K562 (cell line): ENCODE data around the gene DTX3. TPM values are rescaled to one million over a fixed set of nuclear protein-coding genes. Genes with fewer than 3 reads are reported as not detected.

Source experiments
- ATF1 ChIP-seq, 2 experiments: fragments of 450-650 bp in 1 of 2; IDR thresholded peaks; 2 replicates each; pipeline ENCODE4 v1.6.1; 2016; ENCODE audit warnings: missing compliant biosample characterization in 1 of 2, missing genetic modification characterization in 1 of 2
- BCOR ChIP-seq: fragments of 450-650 bp; IDR thresholded peaks from 2 replicates; pipeline ENCODE4 v1.6.1; 2016
- FOXP4 ChIP-seq: sonication (generic); formaldehyde crosslinking; IDR thresholded peaks from 2 replicates; pipeline ENCODE4 v1.8.0; 2022; ENCODE audit warnings: mild to moderate bottlenecking, missing genetic modification reagents, borderline replicate concordance
- MAFF ChIP-seq: IDR thresholded peaks from 2 replicates; pipeline ENCODE4 v1.6.1; 2012; ENCODE audit warnings: low read length, improper control_type of control experiment
- PHF8 ChIP-seq: fragments of 200-600 bp; sonication (generic); IDR thresholded peaks from 2 replicates; pipeline ENCODE4 v1.6.1; 2012; ENCODE audit warnings: mixed run types, mild to moderate bottlenecking, inconsistent platforms, low read length, moderate library complexity, borderline replicate concordance
- POLR2G ChIP-seq: fragments of 200-400 bp; formaldehyde crosslinking; IDR thresholded peaks from 2 replicates; pipeline ENCODE4 v1.6.1; 2017; ENCODE audit warnings: low read depth, mild to moderate bottlenecking, antibody characterized with exemption, low read length, moderate library complexity
- SIN3A ChIP-seq, 2 experiments: fragments of 150-350 bp in 1 of 2; IDR thresholded peaks; 2 replicates each; pipeline ENCODE4 v1.6.1; 2011 to 2016; ENCODE audit warnings: borderline replicate concordance in 2 of 2, low read depth in 2 of 2, low read length in 2 of 2, mild to moderate bottlenecking in 2 of 2, moderate library complexity in 2 of 2; ENCODE audit not compliant: control insufficient read depth in 1 of 2
- SPI1 ChIP-seq: IDR thresholded peaks from 2 replicates; pipeline ENCODE4 v1.6.1; 2011; ENCODE audit warnings: low read depth, low read length, control low read depth, borderline replicate concordance
- TCF3 ChIP-seq: sonication (generic); formaldehyde crosslinking; IDR thresholded peaks from 2 replicates; pipeline ENCODE4 v1.4.0; 2020; ENCODE audit warnings: mild to moderate bottlenecking, missing genetic modification reagents
- XRCC5 ChIP-seq: fragments of 200-400 bp; formaldehyde crosslinking; IDR thresholded peaks from 2 replicates; pipeline ENCODE4 v1.6.1; 2017; ENCODE audit warnings: low read depth, mild to moderate bottlenecking, low read length
- ZFP36 ChIP-seq: fragments of 150-350 bp; IDR thresholded peaks from 2 replicates; pipeline ENCODE4 v1.6.1; 2018; ENCODE audit warnings: low read length, low read depth; ENCODE audit not compliant: partially characterized antibody
- ZNF551 ChIP-seq: fragments of 250-450 bp; sonication (Bioruptor Pico); IDR thresholded peaks from 2 replicates; pipeline ENCODE4 v1.5.0; 2021; ENCODE audit warnings: mild to moderate bottlenecking, moderate library complexity
- polyA plus RNA-seq, 8 experiments: library from polyadenylated mRNA; depleted of rRNA in 4 of 8; stranded (reverse) in 5 of 8; unstranded in 3 of 8; fragments of >200 nt; fragmentation: Nextera tagmentation in 2 of 8; fragmentation: Illumina TruSeq in 1 of 8; extraction: Ambion mirVana in 2 of 8; extraction: Trizol in 1 of 8; gene quantifications; 2 replicates each; pipeline versions ENCODE4 v1.2.1 to v1.2.3, GENCODE V29; 2011 to 2014; ENCODE audit warnings: inconsistent platforms in 1 of 8, missing spikeins in 1 of 8
- total RNA-seq, 7 experiments: library from RNA; depleted of rRNA in 6 of 7; stranded (reverse); fragments of >200 nt in 6 of 7; fragmentation: Illumina TruSeq in 2 of 7; extraction: Trizol in 2 of 7; gene quantifications; 2 replicates each; pipeline versions ENCODE4 v1.2.1 to v1.2.3, GENCODE V29; 2011 to 2021; ENCODE audit warnings: low replicate concordance in 1 of 7
- TF ChIP-seq, protein P1 (sequence below), 2 experiments: fragments of 450-650 bp in 1 of 2; sonication (generic) in 1 of 2; formaldehyde crosslinking in 1 of 2; IDR thresholded peaks; 2 replicates each; pipeline versions ENCODE4 v1.7.1 to v1.9.0; 2016 to 2022; ENCODE audit warnings: inconsistent platforms in 1 of 2, mild to moderate bottlenecking in 1 of 2, missing genetic modification reagents in 1 of 2
- TF ChIP-seq, protein P2 (sequence below): fragments of 250-450 bp; sonication (Bioruptor Pico); IDR thresholded peaks from 2 replicates; pipeline ENCODE4 v1.5.0; 2021

DTX3 gene
- total and polyA plus RNA-seq, 9 of the 15 experiments (the other 6 are each of a cell fraction or from before 2014, with no cell fraction given) = 0.03 to 0.09 (median 0.06) TPM; not detected in 6

- TF ChIP-seq, protein P1, sequence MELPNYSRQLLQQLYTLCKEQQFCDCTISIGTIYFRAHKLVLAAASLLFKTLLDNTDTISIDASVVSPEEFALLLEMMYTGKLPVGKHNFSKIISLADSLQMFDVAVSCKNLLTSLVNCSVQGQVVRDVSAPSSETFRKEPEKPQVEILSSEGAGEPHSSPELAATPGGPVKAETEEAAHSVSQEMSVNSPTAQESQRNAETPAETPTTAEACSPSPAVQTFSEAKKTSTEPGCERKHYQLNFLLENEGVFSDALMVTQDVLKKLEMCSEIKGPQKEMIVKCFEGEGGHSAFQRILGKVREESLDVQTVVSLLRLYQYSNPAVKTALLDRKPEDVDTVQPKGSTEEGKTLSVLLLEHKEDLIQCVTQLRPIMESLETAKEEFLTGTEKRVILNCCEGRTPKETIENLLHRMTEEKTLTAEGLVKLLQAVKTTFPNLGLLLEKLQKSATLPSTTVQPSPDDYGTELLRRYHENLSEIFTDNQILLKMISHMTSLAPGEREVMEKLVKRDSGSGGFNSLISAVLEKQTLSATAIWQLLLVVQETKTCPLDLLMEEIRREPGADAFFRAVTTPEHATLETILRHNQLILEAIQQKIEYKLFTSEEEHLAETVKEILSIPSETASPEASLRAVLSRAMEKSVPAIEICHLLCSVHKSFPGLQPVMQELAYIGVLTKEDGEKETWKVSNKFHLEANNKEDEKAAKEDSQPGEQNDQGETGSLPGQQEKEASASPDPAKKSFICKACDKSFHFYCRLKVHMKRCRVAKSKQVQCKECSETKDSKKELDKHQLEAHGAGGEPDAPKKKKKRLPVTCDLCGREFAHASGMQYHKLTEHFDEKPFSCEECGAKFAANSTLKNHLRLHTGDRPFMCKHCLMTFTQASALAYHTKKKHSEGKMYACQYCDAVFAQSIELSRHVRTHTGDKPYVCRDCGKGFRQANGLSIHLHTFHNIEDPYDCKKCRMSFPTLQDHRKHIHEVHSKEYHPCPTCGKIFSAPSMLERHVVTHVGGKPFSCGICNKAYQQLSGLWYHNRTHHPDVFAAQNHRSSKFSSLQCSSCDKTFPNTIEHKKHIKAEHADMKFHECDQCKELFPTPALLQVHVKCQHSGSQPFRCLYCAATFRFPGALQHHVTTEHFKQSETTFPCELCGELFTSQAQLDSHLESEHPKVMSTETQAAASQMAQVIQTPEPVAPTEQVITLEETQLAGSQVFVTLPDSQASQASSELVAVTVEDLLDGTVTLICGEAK (IDR thresholded peaks at IDR 0.05) = peak; percentile 19; the same call in 1 of the 2 replicates
- TF ChIP-seq, protein P1 (CRISPR knock-in tag; IDR thresholded peaks at IDR 0.05) = no peak
- peak; percentile 88 for TF ChIP-seq POLR2G
- TF ChIP-seq SPI1 = no peak
- TF ChIP-seq FOXP4 (CRISPR knock-in tag) = no peak
- TF ChIP-seq SIN3A (IDR thresholded peaks at IDR 0.05; ENCODE audit: borderline replicate concordance in 2 of 2, control insufficient read depth in 1 of 2, low read depth in 2 of 2, low read length in 2 of 2) = peak; percentile 39 to 54; a peak in 2 of 4 replicates
- no peak for TF ChIP-seq ATF1 (CRISPR knock-in tag; IDR thresholded peaks at IDR 0.05)
- TF ChIP-seq ATF1 (tag; IDR thresholded peaks at IDR 0.05) = peak; percentile 39
- TF ChIP-seq ZFP36 = no peak
- TF ChIP-seq, protein P2, sequence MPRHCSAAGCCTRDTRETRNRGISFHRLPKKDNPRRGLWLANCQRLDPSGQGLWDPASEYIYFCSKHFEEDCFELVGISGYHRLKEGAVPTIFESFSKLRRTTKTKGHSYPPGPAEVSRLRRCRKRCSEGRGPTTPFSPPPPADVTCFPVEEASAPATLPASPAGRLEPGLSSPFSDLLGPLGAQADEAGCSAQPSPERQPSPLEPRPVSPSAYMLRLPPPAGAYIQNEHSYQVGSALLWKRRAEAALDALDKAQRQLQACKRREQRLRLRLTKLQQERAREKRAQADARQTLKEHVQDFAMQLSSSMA (CRISPR knock-in tag) = no peak
- TF ChIP-seq ZNF551 (CRISPR knock-in tag) = no peak
- TF ChIP-seq MAFF = no peak
- TF ChIP-seq BCOR = peak; percentile 45; the same call in 1 of the 2 replicates
- peak; percentile 81; the same call in 1 of the 2 replicates for TF ChIP-seq XRCC5
- TF ChIP-seq PHF8 = peak; percentile 59; the same call in 1 of the 2 replicates
- TF ChIP-seq TCF3 (CRISPR knock-in tag) = no peak
These were observed 28.6 kb downstream of the DTX3 start, which contains the start of gene B4GALNT1 (continued) for GRCh38 chr12:57632958-57633840.
